ENCODE measurements around the gene STRBP.
"Not testable (repeated sequence)": the region's sequence is repeated elsewhere in the genome, so short reads cannot be mapped to it uniquely, and the experiment has no call there.

The STRBP gene

DNA sequence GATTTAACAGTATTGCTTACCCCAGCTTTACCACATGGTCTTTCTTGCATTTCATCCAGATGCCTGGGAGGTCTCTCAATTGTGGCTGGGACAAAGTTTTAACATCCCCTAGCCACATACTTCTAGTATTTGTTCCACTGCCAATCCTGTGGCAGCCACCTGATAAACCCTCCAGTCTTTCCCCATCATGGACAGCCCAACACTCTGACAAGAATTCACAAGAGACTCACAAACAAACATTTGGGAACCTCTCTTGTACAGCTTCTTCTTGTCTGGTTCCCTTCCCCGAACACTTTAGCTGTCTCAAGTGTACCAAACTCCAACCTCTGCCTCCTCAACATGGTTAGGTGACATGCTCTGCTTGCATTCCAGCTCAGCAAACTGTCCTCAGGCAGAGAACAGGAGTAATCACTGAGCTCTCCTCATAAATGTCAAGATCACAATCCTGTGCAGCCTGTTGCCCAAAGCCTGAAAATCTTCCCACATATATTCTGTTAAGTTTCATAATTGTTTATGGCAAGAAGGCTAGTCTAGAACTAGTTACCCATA is 59.7 kb downstream of the STRBP start:
- no peaks in the 10 kb centered on the region for H3K27me3 Mint-ChIP-seq
- H3K27ac Mint-ChIP-seq, result no peak overlapping the region
- no peak overlapping the region for H3K4me3 Mint-ChIP-seq
- H3K9me3 Mint-ChIP-seq, result no peaks in the 10 kb centered on the region
- H3K4me1 Mint-ChIP-seq (ENCODE audit: low read depth), result peaks cover 13% of the 10 kb centered on the region
- peaks cover 17% of the 10 kb centered on the region for H3K36me3 Mint-ChIP-seq (ENCODE audit: low read depth)

DNA sequence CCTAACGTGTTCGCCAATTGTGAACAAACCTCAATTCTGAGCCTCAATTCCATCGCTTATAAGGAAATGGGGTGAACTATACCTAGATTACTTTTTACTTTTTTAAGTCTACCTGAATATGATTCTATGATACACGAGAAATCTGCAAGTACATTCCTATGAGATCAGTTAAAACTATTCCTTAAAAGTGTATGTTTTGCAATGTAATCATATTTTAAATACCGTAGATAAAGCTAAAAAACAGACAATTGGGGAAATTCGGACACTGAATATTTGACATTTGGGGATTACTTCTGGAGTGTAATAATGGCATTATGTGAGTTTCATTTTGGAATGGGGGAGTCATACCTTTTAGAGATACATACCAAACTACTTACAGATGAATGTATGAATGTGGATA is 62.3 kb downstream of the STRBP start:
- Mint-ChIP-seq H3K27me3 (no peaks in the 10 kb centered on the region), H3K36me3 (ENCODE audit: low read depth) (peaks cover 29% of the 10 kb centered on the region), H3K27ac (no peak overlapping the region), H3K9me3 (no peaks in the 10 kb centered on the region), H3K4me3 (no peak overlapping the region), H3K4me1 (ENCODE audit: low read depth) (peaks cover 25% of the 10 kb centered on the region)

DNA sequence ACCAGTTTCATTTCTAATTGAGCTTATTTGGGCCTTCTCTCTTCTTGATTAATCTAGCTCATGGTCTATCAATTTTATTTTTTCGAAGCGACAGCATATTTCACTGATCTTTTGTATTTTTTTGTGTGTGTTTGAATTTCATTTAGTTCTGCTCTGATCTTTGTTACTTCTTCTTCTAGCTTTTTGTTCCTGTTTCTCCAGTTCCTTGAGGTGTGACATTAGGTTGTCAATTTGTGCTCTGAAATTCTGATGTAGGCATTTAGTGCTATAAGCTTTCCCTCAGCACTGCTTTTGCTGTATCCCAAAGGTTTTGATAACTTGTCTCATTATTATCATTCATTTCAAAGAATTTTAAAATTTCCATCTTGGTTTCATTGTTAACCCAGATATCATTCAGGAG is 67.3 kb downstream of the STRBP start:
- no peaks in the 10 kb centered on the region for H3K27me3 Mint-ChIP-seq
- peaks cover 16% of the 10 kb centered on the region for H3K4me1 Mint-ChIP-seq (ENCODE audit: low read depth)
- peaks cover 5% of the 10 kb centered on the region for H3K9me3 Mint-ChIP-seq
- peak overlapping the region; percentile 5 for H3K27ac Mint-ChIP-seq
- peaks cover 31% of the 10 kb centered on the region for H3K36me3 Mint-ChIP-seq (ENCODE audit: low read depth)
- H3K4me3 Mint-ChIP-seq, result no peak overlapping the region

DNA sequence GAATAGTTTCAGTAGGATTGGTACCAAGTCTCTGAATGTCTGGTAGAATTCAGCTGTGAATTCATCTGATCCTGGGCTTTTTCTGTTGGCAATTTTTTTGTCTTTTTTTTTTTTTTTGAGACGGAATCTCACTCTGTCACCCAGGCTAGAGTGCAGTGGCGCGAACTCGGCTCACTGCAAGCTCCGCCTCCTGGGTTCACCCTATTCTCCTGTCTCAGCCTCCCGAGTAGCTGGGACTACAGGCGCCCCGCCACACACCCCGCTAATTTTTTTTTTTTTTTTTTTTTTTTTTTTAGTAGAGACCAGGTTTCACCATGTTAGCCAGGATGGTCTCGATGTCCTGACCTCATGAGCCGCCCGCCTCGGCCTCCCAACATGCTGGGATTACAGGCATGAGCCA is 67.9 kb downstream of the STRBP start:
- not testable (repeated sequence) for H3K27me3 Mint-ChIP-seq, H3K27ac Mint-ChIP-seq, H3K9me3 Mint-ChIP-seq, H3K4me3 Mint-ChIP-seq
- H3K36me3 Mint-ChIP-seq (ENCODE audit: low read depth), result peaks cover 29% of the 10 kb centered on the region
- H3K4me1 Mint-ChIP-seq (ENCODE audit: low read depth), result peaks cover 15% of the 10 kb centered on the region

DNA sequence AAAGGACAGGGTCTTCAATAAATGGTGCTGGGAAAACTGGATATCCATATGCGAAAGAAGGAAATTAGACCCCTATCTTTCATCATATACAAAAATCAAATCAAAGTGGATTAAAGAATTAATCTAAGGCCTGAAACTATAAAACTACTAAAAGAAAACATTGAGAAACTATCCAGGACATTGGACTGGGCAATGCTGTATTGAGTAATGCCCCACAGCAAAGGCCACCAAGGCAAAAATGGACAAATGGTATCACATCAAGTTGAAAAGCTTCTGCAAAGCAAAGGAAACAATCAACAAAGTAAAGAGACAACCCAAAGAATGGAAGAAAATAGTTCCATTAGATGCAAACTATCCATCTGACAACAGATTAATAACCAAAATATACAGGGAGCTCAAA is 72.3 kb downstream of the STRBP start:
- H3K4me1 Mint-ChIP-seq (ENCODE audit: low read depth), result peaks cover 4% of the 10 kb centered on the region
- no peaks in the 10 kb centered on the region for H3K27me3 Mint-ChIP-seq
- peaks cover 9% of the 10 kb centered on the region for H3K36me3 Mint-ChIP-seq (ENCODE audit: low read depth)
- peaks cover 5% of the 10 kb centered on the region for H3K9me3 Mint-ChIP-seq
- no peak overlapping the region for H3K4me3 Mint-ChIP-seq
- no peak overlapping the region for H3K27ac Mint-ChIP-seq

DNA sequence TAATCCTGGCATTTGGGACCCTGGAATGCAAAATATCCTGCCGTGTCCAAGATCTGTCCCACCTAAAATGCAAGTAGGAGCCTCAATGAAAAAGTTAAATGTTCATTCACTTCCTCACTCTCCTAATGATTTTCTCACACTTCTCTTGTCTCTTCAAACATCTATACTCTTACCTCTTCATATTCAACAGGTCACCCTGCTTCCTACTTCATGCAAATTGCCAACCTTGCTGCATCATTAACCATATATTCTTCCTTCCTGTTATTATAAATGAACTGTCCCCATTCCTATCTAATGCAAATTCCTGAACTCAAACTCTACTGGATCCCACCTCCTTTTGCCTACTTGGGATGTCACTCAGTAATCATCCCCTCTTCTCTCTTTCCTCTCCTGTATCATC is 74.4 kb downstream of the STRBP start:
- Mint-ChIP-seq H3K27me3 (no peaks in the 10 kb centered on the region), H3K36me3 (ENCODE audit: low read depth) (peaks cover 5% of the 10 kb centered on the region)

DNA sequence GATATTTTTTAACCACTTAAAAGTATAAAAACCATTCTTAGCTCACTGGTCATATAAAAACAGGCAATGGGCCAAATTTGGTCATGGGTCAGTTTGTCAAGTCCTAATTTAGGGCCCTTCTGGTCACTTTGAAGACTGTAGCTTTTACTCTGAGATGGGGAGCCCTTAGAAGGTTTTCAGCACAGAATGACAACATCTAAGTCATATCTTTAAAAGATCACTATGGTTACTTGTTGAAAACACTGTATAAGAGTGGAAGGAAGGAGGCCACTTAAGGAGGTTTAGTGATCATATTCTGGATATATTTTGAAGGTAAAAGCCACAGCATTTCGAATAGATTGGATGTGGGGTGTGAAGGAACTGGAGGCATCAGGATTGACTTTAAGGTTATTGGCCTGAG is 76.7 kb downstream of the STRBP start:
- H3K27me3 Mint-ChIP-seq, result no peaks in the 10 kb centered on the region
- peaks cover 6% of the 10 kb centered on the region for H3K36me3 Mint-ChIP-seq (ENCODE audit: low read depth)
- no peak overlapping the region for H3K27ac Mint-ChIP-seq
- H3K9me3 Mint-ChIP-seq, result peaks cover under 1% of the 10 kb centered on the region
- H3K4me3 Mint-ChIP-seq, result no peak overlapping the region
- peaks cover 5% of the 10 kb centered on the region for H3K4me1 Mint-ChIP-seq (ENCODE audit: low read depth)

More for the DNA sequence above, 74.4 kb downstream of the STRBP start:
- Mint-ChIP-seq H3K4me1 (ENCODE audit: low read depth) (no peaks in the 10 kb centered on the region), H3K9me3 (peaks cover 5% of the 10 kb centered on the region), H3K27ac (no peak overlapping the region), H3K4me3 (no peak overlapping the region)

DNA sequence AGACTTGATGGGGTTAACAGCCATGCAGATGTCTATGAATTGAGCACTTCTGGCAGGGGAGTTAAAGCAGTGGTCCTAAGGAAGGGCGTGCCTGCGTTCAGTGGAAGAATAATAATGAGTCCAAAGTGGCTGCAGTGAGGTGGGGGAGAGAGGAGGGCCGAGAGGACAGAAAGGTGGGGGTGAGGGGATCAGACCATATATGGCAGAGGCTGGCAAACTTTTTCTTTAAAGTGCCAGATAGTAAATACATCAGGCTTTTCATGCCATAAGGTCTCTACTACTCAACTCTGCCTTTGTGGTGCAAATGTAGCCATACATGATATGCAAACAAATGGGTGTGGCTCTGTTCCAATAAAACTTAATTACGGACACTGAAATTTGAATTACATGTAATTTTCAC is 77.1 kb downstream of the STRBP start:
- no peaks in the 10 kb centered on the region for H3K27me3 Mint-ChIP-seq
- H3K36me3 Mint-ChIP-seq (ENCODE audit: low read depth), result peaks cover 5% of the 10 kb centered on the region
- H3K4me3 Mint-ChIP-seq, result no peak overlapping the region
- H3K9me3 Mint-ChIP-seq, result no peaks in the 10 kb centered on the region
- H3K27ac Mint-ChIP-seq, result no peak overlapping the region
- peaks cover 5% of the 10 kb centered on the region for H3K4me1 Mint-ChIP-seq (ENCODE audit: low read depth)

DNA sequence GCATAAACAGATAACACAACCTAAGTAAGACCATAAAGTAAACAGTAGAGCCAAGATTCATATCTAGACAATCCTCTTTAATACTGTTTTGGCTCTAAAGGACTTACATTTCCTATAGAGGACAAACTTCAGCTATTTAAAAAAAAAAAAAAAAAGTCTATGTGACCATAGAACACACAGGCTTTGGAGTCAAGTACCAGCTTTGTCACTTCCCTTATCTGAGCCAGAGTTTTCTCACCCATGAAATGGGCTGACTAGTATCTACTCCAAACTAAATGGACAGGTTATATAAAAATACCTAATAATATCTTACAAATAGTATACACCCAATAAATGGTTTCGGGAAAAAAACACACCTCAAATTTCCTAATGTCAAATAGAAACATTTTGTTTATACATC is 81.3 kb downstream of the STRBP start:
- no peak overlapping the region for H3K27ac Mint-ChIP-seq
- H3K27me3 Mint-ChIP-seq, result no peaks in the 10 kb centered on the region
- peaks cover 5% of the 10 kb centered on the region for H3K4me1 Mint-ChIP-seq (ENCODE audit: low read depth)
- H3K9me3 Mint-ChIP-seq, result no peaks in the 10 kb centered on the region
- no peak overlapping the region for H3K4me3 Mint-ChIP-seq
- peaks cover 5% of the 10 kb centered on the region for H3K36me3 Mint-ChIP-seq (ENCODE audit: low read depth)

DNA sequence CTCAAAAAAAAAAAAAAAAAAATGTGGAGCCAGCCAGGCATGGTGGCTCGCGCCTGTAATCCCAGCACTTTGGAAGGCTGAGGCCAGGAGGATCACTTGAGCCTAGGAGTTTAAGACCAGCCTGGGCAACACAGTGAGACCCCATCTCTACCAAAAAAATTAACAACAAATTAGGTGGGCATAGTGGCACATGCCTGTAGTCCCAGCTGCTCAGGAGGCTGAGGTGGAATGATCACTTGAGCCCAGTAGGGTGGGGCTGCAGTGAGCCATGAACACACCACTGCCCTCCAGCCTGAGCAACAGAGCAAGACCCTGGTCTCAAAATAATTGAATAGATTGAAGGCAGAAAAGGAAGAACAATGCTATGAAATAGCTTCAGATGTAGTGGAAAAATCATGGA is 82.4 kb downstream of the STRBP start:
- not testable (repeated sequence) for H3K4me1 Mint-ChIP-seq (ENCODE audit: low read depth); H3K9me3 Mint-ChIP-seq; H3K36me3 Mint-ChIP-seq (ENCODE audit: low read depth); H3K27me3 Mint-ChIP-seq; H3K4me3 Mint-ChIP-seq; H3K27ac Mint-ChIP-seq

DNA sequence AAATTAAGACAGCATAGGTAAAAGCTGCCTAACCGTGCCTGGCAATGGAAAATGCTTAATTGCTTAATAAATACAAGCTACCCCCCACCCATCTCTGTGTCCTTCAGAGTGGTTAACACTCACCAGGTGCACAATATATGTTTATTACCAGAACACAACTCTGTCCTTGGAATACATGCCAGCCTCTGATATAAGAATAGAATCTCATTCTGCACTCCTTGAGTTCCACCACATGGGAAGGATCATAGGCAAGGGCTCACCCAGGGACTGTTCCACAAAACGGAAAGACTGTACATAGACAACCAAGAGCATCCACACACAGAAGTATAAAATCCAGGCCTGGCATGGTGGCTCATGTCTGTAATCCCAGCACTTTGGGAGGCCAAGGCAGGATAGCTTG is 91.4 kb downstream of the STRBP start:
- peaks cover 17% of the 10 kb centered on the region for H3K4me1 Mint-ChIP-seq (ENCODE audit: low read depth)
- H3K27me3 Mint-ChIP-seq, result no peaks in the 10 kb centered on the region
- no peak overlapping the region for H3K27ac Mint-ChIP-seq

DNA sequence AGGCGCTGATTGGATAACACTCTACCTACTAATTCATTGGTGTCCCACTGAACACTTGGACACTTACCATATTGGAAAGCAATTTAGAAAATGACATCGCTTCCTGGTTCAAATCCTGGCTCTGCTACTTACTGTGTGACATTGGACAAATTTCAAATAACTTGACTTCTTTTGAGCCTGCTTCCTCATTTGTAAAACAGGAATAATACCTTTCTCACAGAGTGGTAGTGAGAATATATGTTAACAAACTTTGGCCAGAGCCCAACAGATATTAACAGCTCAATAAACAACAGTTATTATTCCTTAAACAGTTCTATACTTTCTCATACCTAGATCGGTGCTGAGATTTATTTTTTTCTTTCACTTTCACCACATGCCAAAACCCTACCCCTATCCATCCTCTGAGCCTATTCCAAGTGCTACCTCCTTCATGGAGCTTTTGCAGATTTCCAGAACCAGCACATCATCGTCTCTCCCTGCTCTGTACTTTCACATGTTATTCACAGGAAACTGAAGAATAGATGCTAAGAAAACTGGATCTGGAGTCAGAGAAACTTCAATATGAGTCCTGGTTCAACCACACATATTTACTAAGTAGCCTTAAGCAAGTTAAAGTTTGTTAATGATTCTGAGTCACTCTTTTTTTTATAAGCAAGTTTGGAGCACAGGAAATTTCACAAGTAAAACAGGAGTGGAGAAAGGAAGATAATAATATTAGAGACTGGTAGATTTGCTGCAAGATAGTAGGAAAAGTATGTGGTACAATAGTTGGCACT is 92.3 kb downstream of the STRBP start:
- Mint-ChIP-seq H3K4me3 (no peak overlapping the region), H3K27ac (no peak overlapping the region), H3K9me3 (no peaks in the 10 kb centered on the region)

More for the DNA sequence above, 91.4 kb downstream of the STRBP start:
- Mint-ChIP-seq H3K36me3 (ENCODE audit: low read depth) (peaks cover 34% of the 10 kb centered on the region), H3K4me3 (no peak overlapping the region), H3K9me3 (no peaks in the 10 kb centered on the region)

DNA sequence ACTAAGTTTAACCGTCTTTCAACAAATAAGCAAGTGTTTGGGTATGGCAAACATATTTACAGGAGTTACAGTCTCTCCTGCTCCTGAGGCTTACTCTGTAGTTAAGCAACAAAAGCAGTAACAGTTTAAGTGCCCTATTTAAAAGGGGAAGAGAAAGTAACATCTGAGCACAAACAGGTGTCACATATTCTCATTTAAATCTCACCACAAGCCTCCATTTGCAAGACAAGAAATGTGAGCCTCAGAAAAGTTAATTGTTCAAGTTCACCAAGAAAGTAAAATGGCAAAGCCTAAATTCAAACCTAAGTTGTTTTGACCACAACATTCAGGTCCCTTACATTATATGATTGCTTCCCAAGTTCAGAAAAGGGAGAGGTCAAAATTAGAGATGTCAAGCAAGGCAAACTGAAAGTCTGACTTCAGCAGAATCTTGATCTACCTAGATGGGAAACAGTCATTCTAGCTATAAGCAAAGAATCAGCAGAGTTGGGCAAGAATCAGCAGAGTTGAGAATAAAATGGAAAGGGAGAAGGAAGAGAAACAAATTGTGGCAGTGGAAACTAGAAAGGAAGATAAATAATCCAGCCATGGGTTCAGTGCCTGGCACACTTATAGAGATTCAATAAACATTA is 93.4 kb downstream of the STRBP start:
- H3K4me3 Mint-ChIP-seq, result no peak overlapping the region
- H3K36me3 Mint-ChIP-seq (ENCODE audit: low read depth), result peaks cover 25% of the 10 kb centered on the region
- no peaks in the 10 kb centered on the region for H3K9me3 Mint-ChIP-seq
- no peaks in the 10 kb centered on the region for H3K27me3 Mint-ChIP-seq
- H3K27ac Mint-ChIP-seq, result peak overlapping the region; percentile 54
- H3K4me1 Mint-ChIP-seq (ENCODE audit: low read depth), result peaks cover 17% of the 10 kb centered on the region

More for the DNA sequence above, 92.3 kb downstream of the STRBP start:
- H3K27me3 Mint-ChIP-seq, result no peaks in the 10 kb centered on the region
- peaks cover 31% of the 10 kb centered on the region for H3K36me3 Mint-ChIP-seq (ENCODE audit: low read depth)
- H3K4me1 Mint-ChIP-seq (ENCODE audit: low read depth), result peaks cover 17% of the 10 kb centered on the region

DNA sequence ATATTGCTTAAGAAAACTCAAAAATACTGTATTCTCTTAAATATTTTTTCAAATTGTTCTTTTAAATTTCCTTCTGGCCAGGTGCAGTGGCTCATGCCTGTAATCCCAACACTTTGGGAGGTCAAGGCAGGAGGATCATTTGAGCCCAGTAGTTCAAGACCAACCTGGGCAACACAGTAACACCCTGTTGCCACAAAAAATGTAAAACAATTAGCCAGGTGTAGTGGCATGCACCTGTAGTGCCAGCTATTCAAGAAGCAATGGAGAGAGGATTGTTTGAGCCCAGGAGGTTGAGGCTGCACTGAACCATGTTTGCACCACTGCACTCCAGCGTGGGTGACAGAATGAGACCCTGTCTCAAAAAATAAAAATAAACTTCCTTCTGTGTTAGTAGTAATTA is 94.3 kb downstream of the STRBP start:
- no peaks in the 10 kb centered on the region for H3K27me3 Mint-ChIP-seq
- no peaks in the 10 kb centered on the region for H3K9me3 Mint-ChIP-seq
- H3K36me3 Mint-ChIP-seq (ENCODE audit: low read depth), result peaks cover 25% of the 10 kb centered on the region
- peaks cover 17% of the 10 kb centered on the region for H3K4me1 Mint-ChIP-seq (ENCODE audit: low read depth)
- no peak overlapping the region for H3K4me3 Mint-ChIP-seq
- H3K27ac Mint-ChIP-seq, result no peak overlapping the region

DNA sequence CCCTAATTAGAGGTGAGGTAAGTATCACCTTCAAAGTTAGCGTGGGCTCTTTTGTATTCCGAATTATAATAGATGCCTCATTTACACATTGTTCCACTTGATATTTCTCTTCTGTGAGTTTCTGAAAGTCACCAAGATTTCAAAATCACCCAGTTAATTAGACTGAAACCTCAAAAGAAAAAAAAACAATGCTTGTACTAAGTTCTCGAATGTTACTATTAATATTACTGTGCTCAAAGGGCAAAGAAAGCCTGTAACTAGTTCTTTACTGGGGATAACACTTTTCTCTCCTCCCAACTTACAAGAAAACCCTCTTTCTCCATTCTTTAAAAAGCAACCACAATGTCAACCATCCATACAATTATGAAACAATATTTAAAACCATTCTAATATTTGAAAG is 98.5 kb downstream of the STRBP start:
- Mint-ChIP-seq H3K27me3 (no peaks in the 10 kb centered on the region), H3K36me3 (ENCODE audit: low read depth) (peaks cover 20% of the 10 kb centered on the region), H3K4me3 (no peak overlapping the region), H3K9me3 (no peaks in the 10 kb centered on the region), H3K4me1 (ENCODE audit: low read depth) (peaks cover 8% of the 10 kb centered on the region), H3K27ac (no peak overlapping the region)

Data from stimulated activated naive CD8-positive, alpha-beta T cell treated with anti-CD3 and anti-CD28 coated beads, Interleukin-15, Interleukin-2, amounts not matched to agents 100 ng/mL and 50 ng/mL, for 24 hours (primary cell).